ENCODE measurements around the gene SCRN1. TPM values are rescaled to one million over a fixed set of nuclear protein-coding genes. Genes with fewer than 3 reads are reported as not detected.

The SCRN1 gene
- total and polyA plus RNA-seq, 7 experiments from 2014 or later, result 1.6 to 8.7 (median 2.3) TPM

DNA sequence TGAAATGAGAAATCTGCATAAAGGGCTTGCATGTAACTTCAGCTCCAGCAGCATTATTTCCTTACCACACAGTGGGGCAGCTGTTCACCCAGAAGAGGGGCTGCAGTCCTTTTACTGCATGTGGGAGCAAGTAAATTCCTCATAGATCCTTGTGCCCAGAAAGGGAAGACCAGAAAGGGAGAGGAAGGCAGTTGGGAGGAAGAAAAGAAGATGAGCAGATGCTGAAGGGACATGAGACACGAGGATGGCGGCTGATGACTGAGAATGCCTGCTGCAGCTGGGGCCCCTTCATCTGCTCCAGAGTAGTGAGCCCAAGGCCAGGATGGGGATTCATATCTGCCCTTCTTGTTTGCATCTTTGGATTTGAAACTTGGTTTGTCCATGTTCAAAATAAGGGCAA, 102.8 kb downstream of the SCRN1 start:
- DNase-seq (no peak), ATAC-seq (no peak)
- Histone ChIP-seq H3K4me3 (ENCODE audit: low read length) (no peak overlapping the region), H3K27ac (ENCODE audit: low read depth, low read length) (no peak overlapping the region), H3K36me3 (ENCODE audit: control insufficient read depth in 2 of 3, insufficient read depth in 3 of 3, low read length in 3 of 3) (no peaks in the 10 kb centered on the region), H3K27me3 (ENCODE audit: control insufficient read depth in 2 of 2, insufficient read depth in 2 of 2, low read length in 2 of 2) (no peaks in the 10 kb centered on the region), H3K4me1 (ENCODE audit: control insufficient read depth in 2 of 2, insufficient read depth in 2 of 2, low read length in 2 of 2) (peaks cover 0 to 6% of the 10 kb centered on the region in 2 donors), H3K9me3 (ENCODE audit: control insufficient read depth in 2 of 3, low read length in 3 of 3) (no peaks in the 10 kb centered on the region)
- Mint-ChIP-seq H3K27ac (no peak overlapping the region), H3K4me3 (no peak overlapping the region), H3K4me1 (peaks cover 0 to 21% (median 14%) of the 10 kb centered on the region in 7 donors), H3K27me3 (peaks cover 0 to 20% (median 10%) of the 10 kb centered on the region in 5 donors), H3K36me3 (no peaks in the 10 kb centered on the region), H3K9me3 (no peaks in the 10 kb centered on the region)
- CTCF ChIA-PET, result no interaction called here
- POLR2A ChIA-PET, result no interaction called here
- intact Hi-C loops (cut with micrococcal nuclease), result no loop called here

DNA sequence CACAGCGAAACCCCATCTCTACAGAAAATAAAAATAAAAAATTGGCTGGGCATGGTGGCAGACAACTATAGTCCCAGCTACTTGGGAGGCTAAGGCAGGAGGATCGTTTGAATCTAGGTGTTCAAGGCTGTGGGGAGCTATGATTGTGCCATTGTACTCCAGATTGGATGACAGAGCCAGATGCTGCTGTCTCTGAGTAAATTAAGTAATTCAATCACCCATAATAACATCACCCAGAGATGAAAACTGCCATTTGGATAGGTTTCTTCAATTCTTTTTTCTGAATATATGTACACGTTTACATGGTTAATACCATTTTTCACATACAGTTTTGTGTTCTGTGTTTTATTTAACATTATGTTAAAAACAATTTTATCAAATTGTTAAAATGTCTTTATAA, 104.0 kb downstream of the SCRN1 start:
- H3K27ac Mint-ChIP-seq, result no peak overlapping the region
- H3K36me3 Mint-ChIP-seq, result no peaks in the 10 kb centered on the region
- H3K4me3 Mint-ChIP-seq, result no peak overlapping the region
- Histone ChIP-seq H3K36me3 (ENCODE audit: control insufficient read depth in 2 of 3, insufficient read depth in 3 of 3, low read length in 3 of 3) (no peaks in the 10 kb centered on the region), H3K9me3 (ENCODE audit: control insufficient read depth in 2 of 3, low read length in 3 of 3) (no peaks in the 10 kb centered on the region), H3K27ac (ENCODE audit: low read depth, low read length) (no peak overlapping the region), H3K4me1 (ENCODE audit: control insufficient read depth in 2 of 2, insufficient read depth in 2 of 2, low read length in 2 of 2) (peaks cover 0 to 6% of the 10 kb centered on the region in 2 donors), H3K27me3 (ENCODE audit: control insufficient read depth in 2 of 2, insufficient read depth in 2 of 2, low read length in 2 of 2) (no peaks in the 10 kb centered on the region), H3K4me3 (ENCODE audit: low read length) (no peak overlapping the region)
- ATAC-seq, result no peak
- peaks cover 0 to 24% (median 12%) of the 10 kb centered on the region in 5 donors for H3K27me3 Mint-ChIP-seq
- CTCF ChIA-PET, result no interaction called here
- DNase-seq, result no peak
- H3K4me1 Mint-ChIP-seq, result peaks cover 0 to 21% (median 14%) of the 10 kb centered on the region in 7 donors
- intact Hi-C loops (cut with micrococcal nuclease), result no loop called here
- POLR2A ChIA-PET, result no interaction called here
- no peaks in the 10 kb centered on the region for H3K9me3 Mint-ChIP-seq

DNA sequence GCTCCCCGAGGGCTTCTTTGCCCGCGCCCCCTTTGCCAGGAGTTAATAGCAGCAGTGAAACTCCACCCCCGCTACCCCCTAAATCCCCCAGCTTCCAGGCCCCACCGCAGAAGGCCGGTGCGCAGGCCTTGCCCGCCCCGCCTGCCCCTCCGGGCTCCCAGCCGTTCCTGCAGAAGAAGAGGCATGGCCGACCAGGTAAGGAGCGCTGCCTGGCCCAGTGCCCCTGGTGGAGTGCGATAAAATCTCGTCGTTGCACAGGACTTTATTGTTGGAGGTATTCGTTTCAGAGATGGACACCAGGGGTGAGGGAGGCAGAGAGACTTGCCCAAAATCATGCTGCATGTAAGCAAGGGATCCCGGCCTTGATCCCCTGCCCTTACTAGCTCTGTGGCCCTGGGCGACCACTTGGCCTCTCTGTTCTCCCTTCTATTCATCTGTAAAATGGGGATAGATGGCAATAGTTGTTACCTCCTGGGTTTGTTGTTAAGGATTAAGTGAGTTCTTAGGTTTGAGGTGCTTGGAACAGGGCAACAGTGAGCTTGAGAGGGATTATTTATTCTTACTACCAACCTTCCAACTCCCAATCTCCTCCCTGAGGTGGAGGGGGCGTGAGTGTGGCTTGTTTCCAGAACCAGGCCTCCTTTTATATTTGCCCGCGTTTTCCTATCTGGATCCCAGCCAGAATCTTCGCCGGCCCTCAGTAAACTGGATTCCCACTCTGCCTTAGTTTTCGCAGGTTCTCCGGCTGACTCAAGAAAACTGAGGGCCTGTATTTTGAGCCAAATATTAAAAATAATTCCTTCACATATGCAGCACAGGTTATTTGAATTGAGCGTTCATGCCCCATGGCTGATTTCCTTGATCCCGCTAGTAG, 105.0 kb downstream of the SCRN1 start:
- H3K36me3 Mint-ChIP-seq, result no peaks in the 10 kb centered on the region
- peaks cover 0 to 24% (median 12%) of the 10 kb centered on the region in 5 donors for H3K27me3 Mint-ChIP-seq
- Histone ChIP-seq H3K4me1 (ENCODE audit: control insufficient read depth in 2 of 2, insufficient read depth in 2 of 2, low read length in 2 of 2) (peaks cover 0 to 6% of the 10 kb centered on the region in 2 donors), H3K9me3 (ENCODE audit: control insufficient read depth in 2 of 3, low read length in 3 of 3) (no peaks in the 10 kb centered on the region), H3K36me3 (ENCODE audit: control insufficient read depth in 2 of 3, insufficient read depth in 3 of 3, low read length in 3 of 3) (no peaks in the 10 kb centered on the region), H3K27ac (ENCODE audit: low read depth, low read length) (no peak overlapping the region), H3K4me3 (ENCODE audit: low read length) (no peak overlapping the region), H3K27me3 (ENCODE audit: control insufficient read depth in 2 of 2, insufficient read depth in 2 of 2, low read length in 2 of 2) (no peaks in the 10 kb centered on the region)
- peaks cover 0 to 21% (median 14%) of the 10 kb centered on the region in 7 donors for H3K4me1 Mint-ChIP-seq
- peak in 2 of 9 donors; percentile 8 to 12 for DNase-seq
- no peak overlapping the region for H3K27ac Mint-ChIP-seq
- ATAC-seq, result no peak
- POLR2A ChIA-PET, result no interaction called here
- peak overlapping the region in 9 of 10 donors; percentile 14 to 73 (median 37) for H3K4me3 Mint-ChIP-seq
- CTCF ChIA-PET, result no interaction called here
- H3K9me3 Mint-ChIP-seq, result no peaks in the 10 kb centered on the region
- intact Hi-C loops (cut with micrococcal nuclease), result no loop called here

DNA sequence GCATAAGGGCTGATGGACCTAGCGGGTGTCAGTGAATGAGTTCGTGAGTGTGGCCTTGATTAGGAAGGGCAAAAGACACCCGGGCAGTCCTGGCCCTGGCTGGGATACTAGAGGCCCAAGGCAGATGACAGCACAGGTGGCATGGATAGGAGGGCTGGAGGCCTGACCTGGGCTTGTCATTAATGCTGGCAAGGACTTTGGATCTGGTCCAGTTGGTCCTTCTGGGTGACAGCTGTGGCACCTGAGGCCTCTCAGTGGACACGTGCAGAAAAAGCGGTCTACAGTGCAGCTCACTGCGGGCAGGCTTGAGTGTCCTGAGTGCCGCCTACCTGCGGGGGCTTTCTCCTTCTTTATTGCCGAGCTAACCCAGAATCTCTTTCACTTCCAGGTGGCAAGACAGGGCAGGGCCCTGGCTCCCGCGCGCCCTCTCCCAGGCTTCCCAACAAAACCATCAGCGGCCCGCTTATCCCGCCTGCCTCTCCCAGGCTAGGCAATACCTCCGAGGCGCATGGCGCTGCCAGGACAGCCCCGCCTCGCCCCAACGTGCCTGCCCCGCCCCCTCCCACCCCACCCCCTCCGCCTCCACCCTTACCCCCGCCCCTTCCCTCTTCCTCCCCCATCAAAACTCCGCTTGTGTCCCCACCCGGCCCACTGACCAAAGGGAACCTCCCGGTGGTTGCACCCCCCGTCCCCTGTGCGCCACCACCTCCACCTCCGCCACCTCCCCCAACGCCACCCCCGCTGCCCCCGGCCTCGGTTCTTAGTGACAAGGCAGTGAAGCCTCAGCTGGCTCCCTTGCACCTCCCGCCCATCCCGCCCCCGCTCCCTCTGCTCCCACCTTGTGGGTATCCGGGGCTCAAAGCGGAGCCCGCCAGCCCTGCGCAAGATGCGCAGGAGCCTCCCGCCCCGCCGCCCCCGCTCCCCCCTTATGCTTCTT, 105.9 kb downstream of the SCRN1 start:
- Mint-ChIP-seq H3K27me3 (peaks cover 0 to 24% (median 14%) of the 10 kb centered on the region in 5 donors), H3K4me1 (peaks cover 0 to 21% (median 14%) of the 10 kb centered on the region in 7 donors), H3K36me3 (no peaks in the 10 kb centered on the region), H3K4me3 (peak overlapping the region in 9 of 10 donors; percentile 15 to 75 (median 66)), H3K27ac (no peak overlapping the region), H3K9me3 (no peaks in the 10 kb centered on the region)
- DNase-seq (no peak), ATAC-seq (no peak)
- no peak overlapping the region for H3K27ac ChIP-seq (ENCODE audit: low read depth, low read length)
- ChIA-PET POLR2A (no interaction called here), CTCF (no interaction called here)
- no peaks in the 10 kb centered on the region for H3K36me3 ChIP-seq (ENCODE audit: control insufficient read depth in 2 of 3, insufficient read depth in 3 of 3, low read length in 3 of 3)
- H3K9me3 ChIP-seq (ENCODE audit: control insufficient read depth in 2 of 3, low read length in 3 of 3), result no peaks in the 10 kb centered on the region
- intact Hi-C loops (cut with micrococcal nuclease), result no loop called here
- peaks cover 0 to 6% of the 10 kb centered on the region in 2 donors for H3K4me1 ChIP-seq (ENCODE audit: control insufficient read depth in 2 of 2, insufficient read depth in 2 of 2, low read length in 2 of 2)
- H3K4me3 ChIP-seq (ENCODE audit: low read length), result no peak overlapping the region
- H3K27me3 ChIP-seq (ENCODE audit: control insufficient read depth in 2 of 2, insufficient read depth in 2 of 2, low read length in 2 of 2), result no peaks in the 10 kb centered on the region

DNA sequence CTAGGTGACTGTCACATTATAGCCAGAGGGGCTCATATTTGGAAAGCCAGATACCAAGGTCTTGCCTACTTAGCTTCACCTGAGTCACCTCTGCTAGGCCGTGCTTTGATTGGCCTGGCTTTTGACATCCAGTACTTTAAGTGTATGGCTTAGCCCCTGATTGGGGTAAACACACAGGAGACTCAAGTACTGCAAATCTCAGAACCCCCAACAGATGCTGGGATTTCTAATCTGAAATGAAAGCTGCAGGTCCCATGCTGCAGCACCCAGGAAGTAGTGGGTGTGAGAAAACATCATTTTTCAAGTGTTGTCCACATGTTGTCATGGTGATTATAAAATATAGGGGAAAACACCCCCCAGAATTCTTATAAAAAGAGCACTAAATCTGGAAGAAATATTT, 107.1 kb downstream of the SCRN1 start:
- Mint-ChIP-seq H3K4me3 (peak overlapping the region in 6 of 10 donors; percentile 39 to 75 (median 70)), H3K36me3 (no peaks in the 10 kb centered on the region), H3K9me3 (no peaks in the 10 kb centered on the region), H3K27ac (no peak overlapping the region), H3K4me1 (peaks cover 0 to 23% (median 14%) of the 10 kb centered on the region in 7 donors), H3K27me3 (peaks cover 0 to 30% (median 20%) of the 10 kb centered on the region in 5 donors)
- POLR2A ChIA-PET, result no interaction called here
- no peak for ATAC-seq
- CTCF ChIA-PET, result no interaction called here
- DNase-seq, result no peak
- no peaks in the 10 kb centered on the region for H3K27me3 ChIP-seq (ENCODE audit: control insufficient read depth in 2 of 2, insufficient read depth in 2 of 2, low read length in 2 of 2)
- peaks cover 0 to 6% of the 10 kb centered on the region in 2 donors for H3K4me1 ChIP-seq (ENCODE audit: control insufficient read depth in 2 of 2, insufficient read depth in 2 of 2, low read length in 2 of 2)
- H3K36me3 ChIP-seq (ENCODE audit: control insufficient read depth in 2 of 3, insufficient read depth in 3 of 3, low read length in 3 of 3), result no peaks in the 10 kb centered on the region
- H3K9me3 ChIP-seq (ENCODE audit: control insufficient read depth in 2 of 3, low read length in 3 of 3), result no peaks in the 10 kb centered on the region
- no peak overlapping the region for H3K4me3 ChIP-seq (ENCODE audit: low read length)
- intact Hi-C loops (cut with micrococcal nuclease), result no loop called here
- H3K27ac ChIP-seq (ENCODE audit: low read depth, low read length), result no peak overlapping the region

DNA sequence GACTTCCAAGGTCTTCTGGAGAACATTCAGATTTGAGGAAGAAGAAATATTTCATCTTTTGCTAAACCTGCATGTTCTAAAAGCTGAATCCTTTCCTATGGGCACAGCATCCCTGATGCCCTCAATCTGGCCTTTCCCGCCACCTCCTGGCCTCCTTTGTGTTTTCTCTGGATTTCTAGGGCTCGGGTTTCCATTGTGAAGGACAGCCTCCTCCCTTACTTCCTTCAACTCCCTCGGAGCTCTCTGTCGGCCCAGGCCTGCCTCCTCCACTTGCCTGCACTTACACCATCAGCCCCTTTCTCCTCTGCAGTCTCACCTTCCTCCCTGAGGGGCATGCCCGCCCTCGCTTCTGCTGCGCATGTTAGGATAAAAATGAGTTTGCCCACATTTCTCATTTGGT, 107.9 kb downstream of the SCRN1 start:
- Histone ChIP-seq H3K36me3 (ENCODE audit: control insufficient read depth in 2 of 3, insufficient read depth in 3 of 3, low read length in 3 of 3) (no peaks in the 10 kb centered on the region), H3K27me3 (ENCODE audit: control insufficient read depth in 2 of 2, insufficient read depth in 2 of 2, low read length in 2 of 2) (no peaks in the 10 kb centered on the region), H3K4me1 (ENCODE audit: control insufficient read depth in 2 of 2, insufficient read depth in 2 of 2, low read length in 2 of 2) (peaks cover 0 to 6% of the 10 kb centered on the region in 2 donors), H3K4me3 (ENCODE audit: low read length) (no peak overlapping the region), H3K27ac (ENCODE audit: low read depth, low read length) (no peak overlapping the region), H3K9me3 (ENCODE audit: control insufficient read depth in 2 of 3, low read length in 3 of 3) (no peaks in the 10 kb centered on the region)
- intact Hi-C loops (cut with micrococcal nuclease), result no loop called here
- CTCF ChIA-PET, result no interaction called here
- H3K4me1 Mint-ChIP-seq, result peaks cover 0 to 23% (median 14%) of the 10 kb centered on the region in 7 donors
- no peaks in the 10 kb centered on the region for H3K9me3 Mint-ChIP-seq
- POLR2A ChIA-PET, result no interaction called here
- ATAC-seq (no peak), DNase-seq (no peak)
- H3K4me3 Mint-ChIP-seq, result no peak overlapping the region
- H3K36me3 Mint-ChIP-seq, result no peaks in the 10 kb centered on the region
- peaks cover 0 to 30% (median 20%) of the 10 kb centered on the region in 5 donors for H3K27me3 Mint-ChIP-seq
- no peak overlapping the region for H3K27ac Mint-ChIP-seq
